OCI-LY7 (cell line): Measurements from ENCODE around the gene KIF1A.

Experiments used
- EZH2phosphoT487 ChIP-seq: fragments of 200-600 bp; sonication (generic); IDR thresholded peaks from 2 replicates; pipeline ENCODE4 v1.6.1; 2018; ENCODE audit warnings: low read depth, borderline replicate concordance, mild to moderate bottlenecking, mixed run types, antibody characterized with exemption, low read length, moderate library complexity, mixed read lengths
- TF ChIP-seq, protein P1 (sequence below): fragments of 200-600 bp; sonication (generic); conservative IDR thresholded peaks from 2 replicates; pipeline ENCODE4 v1.5.1; 2014; ENCODE audit warnings: mild to moderate bottlenecking, antibody characterized with exemption, low read length, moderate library complexity, mixed read lengths

DNA sequence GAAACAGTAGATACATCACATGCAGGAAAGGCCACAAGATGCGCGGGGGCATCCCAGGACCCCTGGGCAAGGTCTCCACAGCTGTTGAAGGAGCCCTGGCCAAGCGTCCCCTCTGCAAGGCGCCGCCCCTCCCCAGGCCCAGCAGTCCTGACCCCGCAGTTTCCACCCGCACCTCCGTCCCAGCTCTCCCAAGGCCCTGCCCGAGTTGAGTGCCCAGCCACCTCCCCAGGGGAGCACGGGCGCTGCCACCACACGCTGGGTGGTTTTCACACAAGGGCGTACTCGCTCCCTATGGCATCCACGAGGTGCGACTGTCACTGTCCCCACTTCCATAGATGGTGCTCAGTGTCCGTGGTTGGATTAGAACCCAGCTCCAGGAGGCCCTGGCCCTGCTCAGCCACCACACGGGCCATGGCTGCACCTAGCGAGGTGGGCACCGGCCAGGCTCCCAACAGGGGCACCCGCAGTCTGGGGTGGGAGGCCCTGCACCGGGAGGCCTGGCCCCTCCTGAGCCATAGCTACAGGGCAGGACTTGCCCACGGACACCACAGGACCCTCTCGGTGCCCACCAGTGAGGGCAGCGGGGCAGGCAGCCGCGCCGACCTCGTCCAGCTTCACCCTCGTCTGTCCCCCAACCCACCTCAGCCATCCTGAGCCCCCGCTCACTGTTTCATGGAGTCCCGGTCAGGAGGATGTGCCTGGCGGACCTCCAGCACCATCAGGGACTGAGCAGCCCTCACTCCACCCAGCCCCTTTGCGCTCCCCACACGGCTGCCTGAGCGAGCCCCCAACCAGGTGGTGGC, 36.0 kb downstream of the KIF1A start:
- TF ChIP-seq, protein P1, sequence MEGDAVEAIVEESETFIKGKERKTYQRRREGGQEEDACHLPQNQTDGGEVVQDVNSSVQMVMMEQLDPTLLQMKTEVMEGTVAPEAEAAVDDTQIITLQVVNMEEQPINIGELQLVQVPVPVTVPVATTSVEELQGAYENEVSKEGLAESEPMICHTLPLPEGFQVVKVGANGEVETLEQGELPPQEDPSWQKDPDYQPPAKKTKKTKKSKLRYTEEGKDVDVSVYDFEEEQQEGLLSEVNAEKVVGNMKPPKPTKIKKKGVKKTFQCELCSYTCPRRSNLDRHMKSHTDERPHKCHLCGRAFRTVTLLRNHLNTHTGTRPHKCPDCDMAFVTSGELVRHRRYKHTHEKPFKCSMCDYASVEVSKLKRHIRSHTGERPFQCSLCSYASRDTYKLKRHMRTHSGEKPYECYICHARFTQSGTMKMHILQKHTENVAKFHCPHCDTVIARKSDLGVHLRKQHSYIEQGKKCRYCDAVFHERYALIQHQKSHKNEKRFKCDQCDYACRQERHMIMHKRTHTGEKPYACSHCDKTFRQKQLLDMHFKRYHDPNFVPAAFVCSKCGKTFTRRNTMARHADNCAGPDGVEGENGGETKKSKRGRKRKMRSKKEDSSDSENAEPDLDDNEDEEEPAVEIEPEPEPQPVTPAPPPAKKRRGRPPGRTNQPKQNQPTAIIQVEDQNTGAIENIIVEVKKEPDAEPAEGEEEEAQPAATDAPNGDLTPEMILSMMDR: no peak
- no peak for TF ChIP-seq EZH2phosphoT487
